Measurements from ENCODE around the gene CACNB3. TPM values are rescaled to one million over a fixed set of nuclear protein-coding genes. Genes with fewer than 3 reads are reported as not detected.

CACNB3 gene
- total and polyA plus RNA-seq, 9 of the 15 experiments (the other 6 are each of a cell fraction or from before 2014, with no cell fraction given), result 0.24 to 2.0 (median 1.5) TPM

DNA sequence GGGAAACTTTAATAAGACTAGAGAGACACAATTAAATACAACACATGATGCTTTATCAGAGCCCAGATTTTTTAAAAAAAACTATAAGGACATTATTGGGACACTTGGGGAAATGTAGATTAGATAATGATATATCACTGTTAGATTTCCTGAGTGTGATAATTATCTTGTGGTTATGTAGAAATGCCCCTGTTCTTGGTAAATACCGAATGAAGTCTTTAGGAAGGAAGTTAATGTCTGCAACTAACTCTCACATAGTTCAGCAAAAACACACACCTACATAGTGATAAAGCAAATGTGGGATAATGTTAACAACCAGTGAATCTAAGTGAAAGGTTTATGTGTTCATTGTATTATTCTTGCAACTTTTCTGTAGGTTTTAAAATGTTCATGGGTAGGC, 14.6 kb upstream of the CACNB3 start (continued):
- TF ChIP-seq ZNF224 (CRISPR knock-in tag; IDR thresholded peaks at IDR 0.05), result no peak
- TF ChIP-seq NFIC (IDR thresholded peaks at IDR 0.05), result no peak
- no peak for TF ChIP-seq RBM15 (IDR thresholded peaks at IDR 0.05; ENCODE audit: insufficient read depth, low read length)

DNA sequence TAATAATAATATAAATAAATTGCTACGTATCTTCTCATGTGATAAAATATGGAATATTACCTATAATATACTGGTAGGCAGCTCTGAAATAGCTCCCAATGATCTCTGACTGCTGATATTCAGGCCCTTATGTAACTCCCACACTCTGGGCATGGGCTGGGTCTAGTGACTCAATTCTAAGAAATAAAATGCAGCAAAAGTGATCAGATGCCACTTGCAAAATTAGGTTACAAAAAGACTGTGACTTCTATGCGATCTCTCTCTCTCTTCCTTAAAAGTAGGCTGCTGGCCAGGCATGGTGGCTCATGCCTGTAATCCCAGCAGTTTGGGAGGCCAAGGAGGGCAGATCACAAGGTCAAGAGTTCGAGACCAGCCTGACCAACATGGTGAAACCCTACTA, 10.3 kb upstream of the CACNB3 start:
- Histone ChIP-seq H4K20me1 (replicated peaks; ENCODE audit: control insufficient read depth, insufficient read depth, low read length) (no peaks in the 10 kb centered on the region), H2AFZ (ENCODE audit: low read depth, low read length) (no peak overlapping the region), H3K4me1 (replicated peaks in 1 of 2; ENCODE audit: control insufficient read depth in 2 of 2, insufficient read depth in 2 of 2, low read length in 2 of 2) (no peaks in the 10 kb centered on the region), H3K9me3 (replicated peaks; ENCODE audit: control insufficient read depth, insufficient read depth, low read depth, low read length) (no peaks in the 10 kb centered on the region), H3K27me3 (ENCODE audit: control insufficient read depth in 2 of 2, insufficient read depth in 2 of 2, low read length in 2 of 2) (no peaks in the 10 kb centered on the region; a peak in 1 of 5 replicates), H3K27ac (ENCODE audit: extremely low read depth, low read depth, low read length) (no peak overlapping the region), H3K4me2 (ENCODE audit: insufficient read depth, low read length) (no peak overlapping the region), H3K9ac (ENCODE audit: insufficient read depth in 1 of 2, low read depth in 2 of 2, low read length in 2 of 2) (no peak overlapping the region), H3K4me3 (no peak overlapping the region), H3K79me2 (ENCODE audit: control insufficient read depth, insufficient read depth, low read length) (no peaks in the 10 kb centered on the region), H3K36me3 (ENCODE audit: control insufficient read depth, insufficient read depth, low read length) (no peaks in the 10 kb centered on the region), H3K9me1 (ENCODE audit: control insufficient read depth, insufficient read depth, low read length) (no peaks in the 10 kb centered on the region)
- no peak for FAIRE-seq
- 48% methylated on average over 3 of the region's 3 CpGs for WGBS (ENCODE audit: insufficient coverage, low coverage, missing lambda C conversion rate)
- intact Hi-C loops (cut with micrococcal nuclease), result no loop called here
- no TSS peak for BruUV-seq (replicated peaks)
- in situ Hi-C loops (cut with MboI), result no loop called here
- CTCF ChIA-PET (ENCODE audit: low intra/inter-chr PET ratio), result no interaction called here
- POLR2A ChIA-PET, result no interaction called here
- TF ChIP-seq ZNF778 (CRISPR knock-in tag; IDR thresholded peaks at IDR 0.05) (no peak), CXXC5 (CRISPR knock-in tag; IDR thresholded peaks at IDR 0.05) (no peak), MAFK (IDR thresholded peaks at IDR 0.05; ENCODE audit: low read length) (no peak), ZNF263 (CRISPR knock-in tag; IDR thresholded peaks at IDR 0.05; ENCODE audit: borderline replicate concordance) (no peak), HMG20A (CRISPR knock-in tag; conservative IDR thresholded peaks at IDR 0.05) (no peak), HDAC6 (IDR thresholded peaks at IDR 0.05; ENCODE audit: low read depth, low read length) (no peak), RFX7 (CRISPR knock-in tag; IDR thresholded peaks at IDR 0.05) (no peak), ESRRB (CRISPR knock-in tag; IDR thresholded peaks at IDR 0.05; ENCODE audit: borderline replicate concordance) (no peak), KLF16 (IDR thresholded peaks at IDR 0.05) (no peak), SMC3 (conservative IDR thresholded peaks at IDR 0.05; ENCODE audit: insufficient read depth, low read depth, low read length) (no peak), SMAD3 (CRISPR knock-in tag; conservative IDR thresholded peaks at IDR 0.05) (no peak)
- TF ChIP-seq, protein P1, sequence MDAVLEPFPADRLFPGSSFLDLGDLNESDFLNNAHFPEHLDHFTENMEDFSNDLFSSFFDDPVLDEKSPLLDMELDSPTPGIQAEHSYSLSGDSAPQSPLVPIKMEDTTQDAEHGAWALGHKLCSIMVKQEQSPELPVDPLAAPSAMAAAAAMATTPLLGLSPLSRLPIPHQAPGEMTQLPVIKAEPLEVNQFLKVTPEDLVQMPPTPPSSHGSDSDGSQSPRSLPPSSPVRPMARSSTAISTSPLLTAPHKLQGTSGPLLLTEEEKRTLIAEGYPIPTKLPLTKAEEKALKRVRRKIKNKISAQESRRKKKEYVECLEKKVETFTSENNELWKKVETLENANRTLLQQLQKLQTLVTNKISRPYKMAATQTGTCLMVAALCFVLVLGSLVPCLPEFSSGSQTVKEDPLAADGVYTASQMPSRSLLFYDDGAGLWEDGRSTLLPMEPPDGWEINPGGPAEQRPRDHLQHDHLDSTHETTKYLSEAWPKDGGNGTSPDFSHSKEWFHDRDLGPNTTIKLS (IDR thresholded peaks at IDR 0.05; ENCODE audit: borderline replicate concordance, low read depth), result no peak
- TF ChIP-seq, protein P2, sequence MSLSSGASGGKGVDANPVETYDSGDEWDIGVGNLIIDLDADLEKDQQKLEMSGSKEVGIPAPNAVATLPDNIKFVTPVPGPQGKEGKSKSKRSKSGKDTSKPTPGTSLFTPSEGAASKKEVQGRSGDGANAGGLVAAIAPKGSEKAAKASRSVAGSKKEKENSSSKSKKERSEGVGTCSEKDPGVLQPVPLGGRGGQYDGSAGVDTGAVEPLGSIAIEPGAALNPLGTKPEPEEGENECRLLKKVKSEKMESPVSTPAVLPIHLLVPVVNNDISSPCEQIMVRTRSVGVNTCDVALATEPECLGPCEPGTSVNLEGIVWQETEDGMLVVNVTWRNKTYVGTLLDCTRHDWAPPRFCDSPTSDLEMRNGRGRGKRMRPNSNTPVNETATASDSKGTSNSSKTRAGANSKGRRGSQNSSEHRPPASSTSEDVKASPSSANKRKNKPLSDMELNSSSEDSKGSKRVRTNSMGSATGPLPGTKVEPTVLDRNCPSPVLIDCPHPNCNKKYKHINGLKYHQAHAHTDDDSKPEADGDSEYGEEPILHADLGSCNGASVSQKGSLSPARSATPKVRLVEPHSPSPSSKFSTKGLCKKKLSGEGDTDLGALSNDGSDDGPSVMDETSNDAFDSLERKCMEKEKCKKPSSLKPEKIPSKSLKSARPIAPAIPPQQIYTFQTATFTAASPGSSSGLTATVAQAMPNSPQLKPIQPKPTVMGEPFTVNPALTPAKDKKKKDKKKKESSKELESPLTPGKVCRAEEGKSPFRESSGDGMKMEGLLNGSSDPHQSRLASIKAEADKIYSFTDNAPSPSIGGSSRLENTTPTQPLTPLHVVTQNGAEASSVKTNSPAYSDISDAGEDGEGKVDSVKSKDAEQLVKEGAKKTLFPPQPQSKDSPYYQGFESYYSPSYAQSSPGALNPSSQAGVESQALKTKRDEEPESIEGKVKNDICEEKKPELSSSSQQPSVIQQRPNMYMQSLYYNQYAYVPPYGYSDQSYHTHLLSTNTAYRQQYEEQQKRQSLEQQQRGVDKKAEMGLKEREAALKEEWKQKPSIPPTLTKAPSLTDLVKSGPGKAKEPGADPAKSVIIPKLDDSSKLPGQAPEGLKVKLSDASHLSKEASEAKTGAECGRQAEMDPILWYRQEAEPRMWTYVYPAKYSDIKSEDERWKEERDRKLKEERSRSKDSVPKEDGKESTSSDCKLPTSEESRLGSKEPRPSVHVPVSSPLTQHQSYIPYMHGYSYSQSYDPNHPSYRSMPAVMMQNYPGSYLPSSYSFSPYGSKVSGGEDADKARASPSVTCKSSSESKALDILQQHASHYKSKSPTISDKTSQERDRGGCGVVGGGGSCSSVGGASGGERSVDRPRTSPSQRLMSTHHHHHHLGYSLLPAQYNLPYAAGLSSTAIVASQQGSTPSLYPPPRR (CRISPR knock-in tag; IDR thresholded peaks at IDR 0.05; ENCODE audit: borderline replicate concordance), result no peak
- DNase-seq (ENCODE audit: extremely low read depth in 1 of 4, low spot score in 3 of 4), result no peak
- no peak for ATAC-seq
